ENCODE data around the gene AMPH.

AMPH gene

DNA sequence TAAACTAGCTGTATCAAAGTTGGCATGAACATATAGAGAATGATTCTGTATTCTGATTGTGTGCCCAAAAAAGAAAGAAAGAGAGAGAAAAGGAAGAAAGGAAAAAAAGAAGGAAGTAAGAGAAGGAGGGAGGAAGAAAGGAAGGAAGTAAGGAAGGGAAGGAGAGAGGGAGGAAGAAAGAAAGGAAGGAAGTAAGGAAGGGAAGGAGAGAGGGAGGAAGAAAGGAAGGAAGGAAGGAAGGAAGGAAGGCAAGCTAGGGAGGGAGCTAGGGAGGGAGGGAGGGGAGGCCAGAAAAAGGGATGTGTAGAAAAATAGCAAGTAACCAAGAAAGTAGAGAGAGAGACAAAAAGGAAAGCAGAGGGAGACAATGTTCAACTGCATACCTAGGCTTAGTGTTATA is 297.0 kb downstream of the AMPH start:
- H3K4me3 ChIP-seq (ENCODE audit: low read depth, low read length) = no peak overlapping the region
- TF ChIP-seq, protein P1, sequence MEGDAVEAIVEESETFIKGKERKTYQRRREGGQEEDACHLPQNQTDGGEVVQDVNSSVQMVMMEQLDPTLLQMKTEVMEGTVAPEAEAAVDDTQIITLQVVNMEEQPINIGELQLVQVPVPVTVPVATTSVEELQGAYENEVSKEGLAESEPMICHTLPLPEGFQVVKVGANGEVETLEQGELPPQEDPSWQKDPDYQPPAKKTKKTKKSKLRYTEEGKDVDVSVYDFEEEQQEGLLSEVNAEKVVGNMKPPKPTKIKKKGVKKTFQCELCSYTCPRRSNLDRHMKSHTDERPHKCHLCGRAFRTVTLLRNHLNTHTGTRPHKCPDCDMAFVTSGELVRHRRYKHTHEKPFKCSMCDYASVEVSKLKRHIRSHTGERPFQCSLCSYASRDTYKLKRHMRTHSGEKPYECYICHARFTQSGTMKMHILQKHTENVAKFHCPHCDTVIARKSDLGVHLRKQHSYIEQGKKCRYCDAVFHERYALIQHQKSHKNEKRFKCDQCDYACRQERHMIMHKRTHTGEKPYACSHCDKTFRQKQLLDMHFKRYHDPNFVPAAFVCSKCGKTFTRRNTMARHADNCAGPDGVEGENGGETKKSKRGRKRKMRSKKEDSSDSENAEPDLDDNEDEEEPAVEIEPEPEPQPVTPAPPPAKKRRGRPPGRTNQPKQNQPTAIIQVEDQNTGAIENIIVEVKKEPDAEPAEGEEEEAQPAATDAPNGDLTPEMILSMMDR (conservative IDR thresholded peaks at IDR 0.05; ENCODE audit: low read depth, low read length) = no peak
- no peak for DNase-seq (ENCODE audit: low read depth)
